Measurements from ENCODE around the gene POLR1A.
"Not testable (repeated sequence)": the region's sequence is repeated elsewhere in the genome, so short reads cannot be mapped to it uniquely, and the experiment has no call there.

The POLR1A gene

GRCh38 chr2:85994421-85994777 is 111.3 kb downstream of the POLR1A start:
- H3K4me1 ChIP-seq (ENCODE audit: control insufficient read depth, insufficient read depth, low read length, poor library complexity, severe bottlenecking): peaks cover 23% of the 10 kb centered on the region

GRCh38 chr2:85992611-85993010 is 113.1 kb downstream of the POLR1A start:
- no peaks in the 10 kb centered on the region for H3K9me3 ChIP-seq (ENCODE audit: control insufficient read depth, low read length)
- no peak for DNase-seq
- no peak overlapping the region for H3K27ac ChIP-seq (ENCODE audit: insufficient read depth, low read length, poor library complexity, severe bottlenecking)
- peaks cover 15% of the 10 kb centered on the region for H3K4me1 ChIP-seq (ENCODE audit: control insufficient read depth, insufficient read depth, low read length, poor library complexity, severe bottlenecking)
- H3K27me3 ChIP-seq (replicated peaks; ENCODE audit: control insufficient read depth, insufficient read depth, low read length, poor library complexity, severe bottlenecking): no peaks in the 10 kb centered on the region
- no peak overlapping the region for H3K4me3 ChIP-seq (ENCODE audit: insufficient read depth, low read depth, low read length, poor library complexity, severe bottlenecking)
- H3K36me3 ChIP-seq (ENCODE audit: control insufficient read depth, insufficient read depth, low read length): no peaks in the 10 kb centered on the region

More at GRCh38 chr2:85994421-85994777, 111.3 kb downstream of the POLR1A start:
- Histone ChIP-seq H3K27ac (ENCODE audit: insufficient read depth, low read length, poor library complexity, severe bottlenecking) (no peak overlapping the region), H3K36me3 (ENCODE audit: control insufficient read depth, insufficient read depth, low read length) (no peaks in the 10 kb centered on the region), H3K4me3 (ENCODE audit: insufficient read depth, low read depth, low read length, poor library complexity, severe bottlenecking) (no peak overlapping the region), H3K27me3 (replicated peaks; ENCODE audit: control insufficient read depth, insufficient read depth, low read length, poor library complexity, severe bottlenecking) (no peaks in the 10 kb centered on the region), H3K9me3 (ENCODE audit: control insufficient read depth, low read length) (no peaks in the 10 kb centered on the region)
- DNase-seq: no peak

GRCh38 chr2:85992053-85992452 is 113.6 kb downstream of the POLR1A start:
- DNase-seq; H3K9me3 ChIP-seq (ENCODE audit: control insufficient read depth, low read length); H3K27me3 ChIP-seq (replicated peaks; ENCODE audit: control insufficient read depth, insufficient read depth, low read length, poor library complexity, severe bottlenecking); H3K4me3 ChIP-seq (ENCODE audit: insufficient read depth, low read depth, low read length, poor library complexity, severe bottlenecking); H3K27ac ChIP-seq (ENCODE audit: insufficient read depth, low read length, poor library complexity, severe bottlenecking); H3K36me3 ChIP-seq (ENCODE audit: control insufficient read depth, insufficient read depth, low read length): not testable (repeated sequence)
- H3K4me1 ChIP-seq (ENCODE audit: control insufficient read depth, insufficient read depth, low read length, poor library complexity, severe bottlenecking): peaks cover 15% of the 10 kb centered on the region

GRCh38 chr2:85990084-85990483 is 115.6 kb downstream of the POLR1A start:
- no peak for DNase-seq

GRCh38 chr2:85989288-85989865 is 116.3 kb downstream of the POLR1A start:
- H3K9me3 ChIP-seq (ENCODE audit: control insufficient read depth, low read length): no peaks in the 10 kb centered on the region
- no peak overlapping the region for H3K4me3 ChIP-seq (ENCODE audit: insufficient read depth, low read depth, low read length, poor library complexity, severe bottlenecking)
- no peaks in the 10 kb centered on the region for H3K36me3 ChIP-seq (ENCODE audit: control insufficient read depth, insufficient read depth, low read length)
- no peak for DNase-seq
- H3K27ac ChIP-seq (ENCODE audit: insufficient read depth, low read length, poor library complexity, severe bottlenecking): no peak overlapping the region
- no peaks in the 10 kb centered on the region for H3K27me3 ChIP-seq (replicated peaks; ENCODE audit: control insufficient read depth, insufficient read depth, low read length, poor library complexity, severe bottlenecking)
- peaks cover 6% of the 10 kb centered on the region for H3K4me1 ChIP-seq (ENCODE audit: control insufficient read depth, insufficient read depth, low read length, poor library complexity, severe bottlenecking)

More at GRCh38 chr2:85990084-85990483, 115.6 kb downstream of the POLR1A start:
- Histone ChIP-seq H3K9me3 (ENCODE audit: control insufficient read depth, low read length) (no peaks in the 10 kb centered on the region), H3K27me3 (replicated peaks; ENCODE audit: control insufficient read depth, insufficient read depth, low read length, poor library complexity, severe bottlenecking) (no peaks in the 10 kb centered on the region), H3K4me1 (ENCODE audit: control insufficient read depth, insufficient read depth, low read length, poor library complexity, severe bottlenecking) (peaks cover 13% of the 10 kb centered on the region), H3K4me3 (ENCODE audit: insufficient read depth, low read depth, low read length, poor library complexity, severe bottlenecking) (no peak overlapping the region), H3K36me3 (ENCODE audit: control insufficient read depth, insufficient read depth, low read length) (no peaks in the 10 kb centered on the region), H3K27ac (ENCODE audit: insufficient read depth, low read length, poor library complexity, severe bottlenecking) (no peak overlapping the region)

- Histone ChIP-seq H3K36me3 (ENCODE audit: control insufficient read depth, insufficient read depth, low read length) (no peaks in the 10 kb centered on the region), H3K9me3 (ENCODE audit: control insufficient read depth, low read length) (no peaks in the 10 kb centered on the region), H3K27me3 (replicated peaks; ENCODE audit: control insufficient read depth, insufficient read depth, low read length, poor library complexity, severe bottlenecking) (no peaks in the 10 kb centered on the region), H3K27ac (ENCODE audit: insufficient read depth, low read length, poor library complexity, severe bottlenecking) (no peak overlapping the region), H3K4me1 (ENCODE audit: control insufficient read depth, insufficient read depth, low read length, poor library complexity, severe bottlenecking) (peaks cover 1% of the 10 kb centered on the region), H3K4me3 (ENCODE audit: insufficient read depth, low read depth, low read length, poor library complexity, severe bottlenecking) (no peak overlapping the region)
- no peak for DNase-seq
Observed at GRCh38 chr2:85988914-85989270, 116.8 kb downstream of the POLR1A start.

- H3K27ac ChIP-seq (ENCODE audit: insufficient read depth, low read length, poor library complexity, severe bottlenecking): no peak overlapping the region
Observed at GRCh38 chr2:85988175-85988913, 117.3 kb downstream of the POLR1A start.

GRCh38 chr2:85987266-85988174 is 118.2 kb downstream of the POLR1A start:
- Histone ChIP-seq H3K4me1 (ENCODE audit: control insufficient read depth, insufficient read depth, low read length, poor library complexity, severe bottlenecking) (no peaks in the 10 kb centered on the region), H3K27ac (ENCODE audit: insufficient read depth, low read length, poor library complexity, severe bottlenecking) (no peak overlapping the region), H3K36me3 (ENCODE audit: control insufficient read depth, insufficient read depth, low read length) (no peaks in the 10 kb centered on the region), H3K27me3 (replicated peaks; ENCODE audit: control insufficient read depth, insufficient read depth, low read length, poor library complexity, severe bottlenecking) (no peaks in the 10 kb centered on the region), H3K4me3 (ENCODE audit: insufficient read depth, low read depth, low read length, poor library complexity, severe bottlenecking) (no peak overlapping the region), H3K9me3 (ENCODE audit: control insufficient read depth, low read length) (no peaks in the 10 kb centered on the region)
- no peak for DNase-seq

More at GRCh38 chr2:85988175-85988913, 117.3 kb downstream of the POLR1A start:
- Histone ChIP-seq H3K4me1 (ENCODE audit: control insufficient read depth, insufficient read depth, low read length, poor library complexity, severe bottlenecking) (no peaks in the 10 kb centered on the region), H3K4me3 (ENCODE audit: insufficient read depth, low read depth, low read length, poor library complexity, severe bottlenecking) (no peak overlapping the region), H3K27me3 (replicated peaks; ENCODE audit: control insufficient read depth, insufficient read depth, low read length, poor library complexity, severe bottlenecking) (no peaks in the 10 kb centered on the region), H3K9me3 (ENCODE audit: control insufficient read depth, low read length) (no peaks in the 10 kb centered on the region), H3K36me3 (ENCODE audit: control insufficient read depth, insufficient read depth, low read length) (no peaks in the 10 kb centered on the region)
- DNase-seq: no peak

GRCh38 chr2:85986121-85986520 is 119.6 kb downstream of the POLR1A start:
- Histone ChIP-seq H3K9me3 (ENCODE audit: control insufficient read depth, low read length) (no peaks in the 10 kb centered on the region), H3K4me1 (ENCODE audit: control insufficient read depth, insufficient read depth, low read length, poor library complexity, severe bottlenecking) (no peaks in the 10 kb centered on the region), H3K4me3 (ENCODE audit: insufficient read depth, low read depth, low read length, poor library complexity, severe bottlenecking) (no peak overlapping the region), H3K27ac (ENCODE audit: insufficient read depth, low read length, poor library complexity, severe bottlenecking) (no peak overlapping the region), H3K27me3 (replicated peaks; ENCODE audit: control insufficient read depth, insufficient read depth, low read length, poor library complexity, severe bottlenecking) (no peaks in the 10 kb centered on the region), H3K36me3 (ENCODE audit: control insufficient read depth, insufficient read depth, low read length) (no peaks in the 10 kb centered on the region)
- no peak for DNase-seq

GRCh38 chr2:85984788-85985187 is 120.9 kb downstream of the POLR1A start:
- no peak overlapping the region for H3K4me3 ChIP-seq (ENCODE audit: insufficient read depth, low read depth, low read length, poor library complexity, severe bottlenecking)
- H3K9me3 ChIP-seq (ENCODE audit: control insufficient read depth, low read length): no peaks in the 10 kb centered on the region
- no peak overlapping the region for H3K27ac ChIP-seq (ENCODE audit: insufficient read depth, low read length, poor library complexity, severe bottlenecking)
- H3K4me1 ChIP-seq (ENCODE audit: control insufficient read depth, insufficient read depth, low read length, poor library complexity, severe bottlenecking): no peaks in the 10 kb centered on the region
- no peak for DNase-seq
- no peaks in the 10 kb centered on the region for H3K36me3 ChIP-seq (ENCODE audit: control insufficient read depth, insufficient read depth, low read length)
- no peaks in the 10 kb centered on the region for H3K27me3 ChIP-seq (replicated peaks; ENCODE audit: control insufficient read depth, insufficient read depth, low read length, poor library complexity, severe bottlenecking)

Data from effector memory CD4-positive, alpha-beta T cell (primary cell).